Lung (tissue), 12 donors: ENCODE results near the gene SLX9. TPM values are rescaled to one million over a fixed set of nuclear protein-coding genes. Genes with fewer than 3 reads are reported as not detected.

Source experiments
- ATAC-seq: fragments of 200-7000 bp; cut with Tn5 transposase; one replicate; pipeline ENCODE4 v1.9.1; 2020; ENCODE audit warnings: moderate number of reproducible peaks; ENCODE audit not compliant: insufficient read depth, low FRiP score
- DNase-seq, 3 donors: peaks; one replicate each; pipeline ENCODE4 v3.0.0-alpha.2; 2013 to 2017
- H3K27ac ChIP-seq, 2 donors: one replicate each; pipeline ENCODE4 v1.5.1; 2013; ENCODE audit warnings: mild to moderate bottlenecking in 2 of 2, moderate library complexity in 2 of 2, control low read depth in 1 of 2, inconsistent platforms in 1 of 2, low read depth in 1 of 2, low read length in 1 of 2
- H3K27me3 ChIP-seq, 3 donors: one replicate each; pipeline ENCODE4 v1.5.1; 2013; ENCODE audit warnings: low read length in 2 of 3; ENCODE audit not compliant: control insufficient read depth in 3 of 3, insufficient read depth in 3 of 3
- H3K36me3 ChIP-seq, 4 donors: one replicate each; pipeline ENCODE4 v1.5.1; 2013; ENCODE audit warnings: low read length in 4 of 4, mild to moderate bottlenecking in 1 of 4, moderate library complexity in 1 of 4; ENCODE audit not compliant: control insufficient read depth in 4 of 4, insufficient read depth in 4 of 4
- H3K4me1 ChIP-seq, 5 donors: one replicate each; pipeline ENCODE4 v1.5.1; 2013; ENCODE audit warnings: low read length in 5 of 5, mild to moderate bottlenecking in 2 of 5, moderate library complexity in 1 of 5; ENCODE audit not compliant: control insufficient read depth in 5 of 5, insufficient read depth in 5 of 5
- H3K4me3 ChIP-seq: one replicate; pipeline ENCODE4 v1.5.1; 2013; ENCODE audit warnings: mild to moderate bottlenecking, control low read depth, moderate library complexity
- H3K9ac ChIP-seq, 2 donors: one replicate each; pipeline ENCODE4 v1.5.1; 2013; ENCODE audit warnings: low read length in 2 of 2, control low read depth in 1 of 2; ENCODE audit not compliant: insufficient read depth in 1 of 2
- H3K9me3 ChIP-seq, 4 donors: one replicate each; pipeline ENCODE4 v1.5.1; 2013; ENCODE audit warnings: low read length in 3 of 4, mild to moderate bottlenecking in 1 of 4, moderate library complexity in 1 of 4; ENCODE audit not compliant: control insufficient read depth in 4 of 4, insufficient read depth in 3 of 4
- whole genome bisulfite sequencing, 2 donors: extraction: QIAGEN DNeasy Blood & Tissue Kit; methylation state at CpG; one replicate each; pipeline ENCODE4 v1.1.7; 2013; 5-methylcytosine and 5-hydroxymethylcytosine counted together
- polyA plus RNA-seq, 2 donors: library from polyadenylated mRNA; stranded (reverse); fragments of 200-250 nt; gene quantifications; one replicate each; pipeline ENCODE4 v1.2.1, GENCODE V29; 2013
- total RNA-seq, 2 donors: library from RNA; depleted of rRNA in 1 of 2; stranded (reverse); fragments of >200 nt in 1 of 2; gene quantifications; one replicate each; pipeline ENCODE4 v1.2.1, GENCODE V29; 2014 to 2021
- TF ChIP-seq, protein P1 (sequence below): IDR thresholded peaks from 2 replicates; pipeline ENCODE4 v1.5.1; 2012; ENCODE audit warnings: mild to moderate bottlenecking; ENCODE audit errors: control extremely low read depth, extremely low read depth
- donor health status: control.
- donor health status: control.
- donor health status: Bipolar disorder and iron deficiency.
- donor health status: healthy.
- donor health status: DM: yes; HTN: yes; CAD: no.

SLX9 gene
- total and polyA plus RNA-seq, 4 donors, result 10.3 to 36.9 (median 27.0) TPM

DNA sequence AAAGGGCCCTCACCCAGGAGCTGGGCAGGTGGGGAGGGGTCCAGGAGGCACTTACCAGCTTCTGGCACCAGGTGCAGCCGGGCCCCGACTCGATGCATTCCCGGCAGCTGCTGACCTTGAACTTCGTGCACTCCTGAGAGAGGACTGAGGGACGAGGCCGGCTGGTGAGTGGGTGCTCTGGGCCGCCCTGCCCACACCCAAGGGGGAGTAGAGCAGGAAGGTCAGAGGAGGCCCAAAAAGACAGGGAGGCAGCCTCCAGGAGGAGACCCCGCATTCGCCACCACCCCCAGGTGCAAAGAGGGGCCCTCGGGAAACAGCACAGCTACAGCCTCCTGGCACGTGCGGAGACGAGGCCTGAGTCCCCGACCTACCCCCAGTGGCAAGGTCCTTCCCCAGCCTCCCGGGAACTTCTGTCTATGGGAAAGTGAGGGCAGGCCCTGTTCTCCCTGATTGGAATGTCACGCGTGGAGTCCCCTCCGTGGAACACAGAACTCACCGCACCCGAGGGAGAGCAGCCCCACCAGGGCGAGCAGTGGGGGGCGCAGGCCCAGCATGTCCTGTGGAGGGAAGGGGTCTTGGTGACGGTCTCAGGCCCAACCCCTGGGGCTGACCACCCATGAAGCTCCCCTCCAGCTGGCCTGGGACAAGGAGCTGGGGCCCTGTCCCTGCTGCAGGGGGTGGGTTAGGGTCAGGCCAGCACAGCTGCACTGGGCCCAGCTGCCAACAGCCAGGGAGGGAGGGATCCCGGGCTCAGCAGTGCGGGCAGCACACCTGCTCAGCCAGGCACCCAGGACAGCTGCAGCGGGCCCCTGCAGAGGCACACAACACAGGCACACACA, 29.4 kb upstream of the SLX9 start:
- Histone ChIP-seq H3K9me3 (no peaks in the 10 kb centered on the region), H3K4me3 (no peak overlapping the region), H3K27me3 (peaks cover 0 to 11% (median 0%) of the 10 kb centered on the region in 3 donors), H3K4me1 (peaks cover 0 to 22% (median 6%) of the 10 kb centered on the region in 5 donors), H3K27ac (no peak overlapping the region), H3K9ac (no peak overlapping the region), H3K36me3 (no peaks in the 10 kb centered on the region)
- TF ChIP-seq, protein P1, sequence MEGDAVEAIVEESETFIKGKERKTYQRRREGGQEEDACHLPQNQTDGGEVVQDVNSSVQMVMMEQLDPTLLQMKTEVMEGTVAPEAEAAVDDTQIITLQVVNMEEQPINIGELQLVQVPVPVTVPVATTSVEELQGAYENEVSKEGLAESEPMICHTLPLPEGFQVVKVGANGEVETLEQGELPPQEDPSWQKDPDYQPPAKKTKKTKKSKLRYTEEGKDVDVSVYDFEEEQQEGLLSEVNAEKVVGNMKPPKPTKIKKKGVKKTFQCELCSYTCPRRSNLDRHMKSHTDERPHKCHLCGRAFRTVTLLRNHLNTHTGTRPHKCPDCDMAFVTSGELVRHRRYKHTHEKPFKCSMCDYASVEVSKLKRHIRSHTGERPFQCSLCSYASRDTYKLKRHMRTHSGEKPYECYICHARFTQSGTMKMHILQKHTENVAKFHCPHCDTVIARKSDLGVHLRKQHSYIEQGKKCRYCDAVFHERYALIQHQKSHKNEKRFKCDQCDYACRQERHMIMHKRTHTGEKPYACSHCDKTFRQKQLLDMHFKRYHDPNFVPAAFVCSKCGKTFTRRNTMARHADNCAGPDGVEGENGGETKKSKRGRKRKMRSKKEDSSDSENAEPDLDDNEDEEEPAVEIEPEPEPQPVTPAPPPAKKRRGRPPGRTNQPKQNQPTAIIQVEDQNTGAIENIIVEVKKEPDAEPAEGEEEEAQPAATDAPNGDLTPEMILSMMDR, result no peak
- 88 to 94% methylated on average over 25 to 27 of the region's 27 CpGs for WGBS, 2 donors
- ATAC-seq, result no peak
- DNase-seq, result no peak

DNA sequence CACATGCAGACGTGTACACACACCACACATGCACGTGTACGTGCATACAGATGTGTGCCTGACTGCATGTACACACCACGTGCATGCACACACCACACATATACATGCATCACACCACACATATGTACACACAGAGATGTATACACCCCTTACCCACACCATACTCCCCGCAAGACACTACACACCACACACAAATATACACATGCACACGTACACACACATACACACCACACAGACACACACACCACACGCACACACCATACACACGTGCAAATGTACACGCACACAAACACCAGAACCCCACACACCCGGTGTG, 28.8 kb upstream of the SLX9 start:
- Histone ChIP-seq H3K9ac (no peak overlapping the region), H3K36me3 (no peaks in the 10 kb centered on the region), H3K27me3 (peaks cover 0 to 11% (median 0%) of the 10 kb centered on the region in 3 donors), H3K4me1 (peaks cover 0 to 22% (median 6%) of the 10 kb centered on the region in 5 donors), H3K9me3 (no peaks in the 10 kb centered on the region), H3K27ac (peak overlapping the region in 1 of 2 donors; percentile 35), H3K4me3 (no peak overlapping the region)
- no peak for DNase-seq
- no peak for ATAC-seq
- TF ChIP-seq, protein P1, result no peak
- 61% methylated on average over 10 of the region's 10 CpGs for WGBS, 2 donors

DNA sequence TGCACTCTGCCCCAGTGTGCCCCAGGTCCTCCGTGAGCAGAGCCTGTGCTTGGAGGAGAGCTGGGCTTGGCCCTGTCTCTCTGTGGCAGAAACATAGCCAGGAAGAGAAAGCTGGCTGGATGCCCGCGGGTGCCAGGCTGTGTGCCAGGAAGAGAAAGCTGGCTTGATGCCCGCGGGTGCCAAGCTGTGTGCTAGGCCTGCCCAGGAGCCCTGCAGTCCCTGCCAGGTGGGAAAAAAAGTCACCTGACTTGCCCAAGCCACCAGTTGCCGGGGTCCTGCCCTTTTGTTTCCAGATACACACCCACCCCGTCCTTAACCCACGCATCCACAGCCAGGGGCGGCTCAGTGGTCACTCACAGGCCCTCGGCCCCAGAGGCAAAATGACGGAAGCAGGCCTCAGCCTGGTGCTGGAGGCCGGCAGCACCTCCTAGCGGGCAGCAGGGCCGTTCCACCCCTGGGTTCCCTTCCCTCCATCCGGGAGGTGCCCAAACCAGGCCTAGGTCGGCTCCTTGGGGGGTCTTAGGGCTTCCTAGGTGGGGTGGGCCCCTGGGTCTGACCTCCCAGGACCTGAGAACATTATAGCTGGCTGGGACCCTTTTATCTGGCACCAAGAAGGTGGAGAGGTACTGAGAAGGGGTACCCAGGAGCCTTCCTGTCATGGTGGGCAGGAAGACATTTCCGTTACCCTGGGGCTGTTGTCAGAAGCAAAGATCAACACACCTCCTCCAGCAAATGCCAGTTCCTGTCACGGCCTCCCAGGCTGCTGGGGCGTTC, 28.3 kb upstream of the SLX9 start:
- no peaks in the 10 kb centered on the region for H3K9me3 ChIP-seq
- H3K27ac ChIP-seq, result peak overlapping the region in 1 of 2 donors; percentile 35
- TF ChIP-seq, protein P1, result peak; percentile 27
- H3K4me3 ChIP-seq, result no peak overlapping the region
- H3K9ac ChIP-seq, result no peak overlapping the region
- no peaks in the 10 kb centered on the region for H3K36me3 ChIP-seq
- H3K4me1 ChIP-seq, result peaks cover 0 to 22% (median 6%) of the 10 kb centered on the region in 5 donors
- 27 to 32% methylated on average over 18 to 19 of the region's 19 CpGs for WGBS, 2 donors
- H3K27me3 ChIP-seq, result peaks cover 0 to 11% (median 0%) of the 10 kb centered on the region in 3 donors
- no peak for DNase-seq
- ATAC-seq, result peak; percentile 19
